ENCODE measurements around the gene HES4. TPM values are rescaled to one million over a fixed set of nuclear protein-coding genes. Genes with fewer than 3 reads are reported as not detected.

The HES4 gene
- total RNA-seq, 1 experiment from 2014 or later: 145 TPM

GRCh38 chr1:980602-981395, 19.1 kb downstream of the HES4 start:
- ChIA-PET RAD21 (ENCODE audit: low non-redundant PET in 1 of 2, low total read pairs in 2 of 2, uncharacterized antibody in 2 of 2, unreplicated experiment in 2 of 2) (no interaction called here), CTCF (interaction anchor here (0.6 to 0.8 kb wide), 2 partner anchors 14 to 83 kb away, joined by 3 read pairs; no protein-coding TSS in a partner anchor), POLR2A (no interaction called here)
- no peak for ATAC-seq
- Histone ChIP-seq H3K9ac (ENCODE audit: low read length) (no peak overlapping the region), H3K36me3 (ENCODE audit: control insufficient read depth in 1 of 2, insufficient read depth in 2 of 2, low read length in 2 of 2) (no peaks in the 10 kb centered on the region), H2AFZ (ENCODE audit: low read depth, low read length, poor library complexity, severe bottlenecking) (no peak overlapping the region), H3K27ac (ENCODE audit: low read depth, low read length) (no peak overlapping the region), H3K4me1 (ENCODE audit: control insufficient read depth in 1 of 2, insufficient read depth in 2 of 2, low read length in 2 of 2) (peaks cover 4 to 12% of the 10 kb centered on the region in 2 experiments), H3K27me3 (ENCODE audit: insufficient read depth, low read length) (no peaks in the 10 kb centered on the region), H3K79me2 (ENCODE audit: insufficient read depth, low read length) (no peaks in the 10 kb centered on the region), H3K4me2 (ENCODE audit: low read length) (no peak overlapping the region), H3K9me3 (ENCODE audit: control insufficient read depth in 1 of 2, insufficient read depth in 1 of 2, low read depth in 1 of 2, low read length in 2 of 2) (no peaks in the 10 kb centered on the region), H3K4me3 (replicated peaks in 1 of 2; ENCODE audit: low read depth in 1 of 2, low read length in 2 of 2) (no peak overlapping the region), H4K20me1 (ENCODE audit: insufficient read depth) (no peaks in the 10 kb centered on the region), H3K9me2 (ENCODE audit: insufficient read depth) (no peaks in the 10 kb centered on the region)
- no peak for TF ChIP-seq CTCF (IDR thresholded peaks at IDR 0.05 in 2 of 3, conservative IDR thresholded peaks at IDR 0.05 in 1 of 3; ENCODE audit: borderline replicate concordance in 1 of 3, insufficient read depth in 1 of 3, low read depth in 2 of 3, low read length in 2 of 3)
- no peak for TF ChIP-seq SRF (IDR thresholded peaks at IDR 0.05; ENCODE audit: low read depth)
- no peak for TF ChIP-seq POLR2AphosphoS5 (IDR thresholded peaks at IDR 0.05; ENCODE audit: low read depth, low read length)
- no peak for TF ChIP-seq RAD21 (IDR thresholded peaks at IDR 0.05; ENCODE audit: low read depth)
- no peak for TF ChIP-seq CBX3 (IDR thresholded peaks at IDR 0.05; ENCODE audit: low read depth)
- no peak for TF ChIP-seq JUND (IDR thresholded peaks at IDR 0.05)
- TF ChIP-seq REST (IDR thresholded peaks at IDR 0.05; ENCODE audit: low read depth): no peak
- TF ChIP-seq SIN3A (IDR thresholded peaks at IDR 0.05; ENCODE audit: low read depth): no peak
- no peak for TF ChIP-seq POLR2A (IDR thresholded peaks at IDR 0.05; ENCODE audit: borderline replicate concordance, extremely low read depth, insufficient read depth, insufficient read length)
- no peak for TF ChIP-seq SP1 (IDR thresholded peaks at IDR 0.05; ENCODE audit: low read depth)
- TF ChIP-seq MAX (IDR thresholded peaks at IDR 0.05): no peak
- TF ChIP-seq ELF1 (IDR thresholded peaks at IDR 0.05; ENCODE audit: borderline replicate concordance, low read depth): no peak
- no peak for TF ChIP-seq EZH2 (IDR thresholded peaks at IDR 0.05)
- no peak for TF ChIP-seq TCF7L2 (IDR thresholded peaks at IDR 0.05; ENCODE audit: borderline replicate concordance, extremely low read depth, insufficient read depth, insufficient read length)
- BruUV-seq (replicated peaks): no TSS peak
- DNase-seq (ENCODE audit: low read depth, low spot score): no peak
- intact Hi-C loops (cut with micrococcal nuclease): loop anchor here (5.0 kb wide), 1 partner anchor 82 kb away; no protein-coding TSS in a partner anchor

All from HCT116 (cell line).